ENCODE measurements around the gene GLS. TPM values are rescaled to one million over a fixed set of nuclear protein-coding genes. Genes with fewer than 3 reads are reported as not detected.
"Not testable (repeated sequence)": the region's sequence is repeated elsewhere in the genome, so short reads cannot be mapped to it uniquely, and the experiment has no call there.

Gene GLS
- total RNA-seq, 1 donor from 2014 or later, result 192 TPM

DNA sequence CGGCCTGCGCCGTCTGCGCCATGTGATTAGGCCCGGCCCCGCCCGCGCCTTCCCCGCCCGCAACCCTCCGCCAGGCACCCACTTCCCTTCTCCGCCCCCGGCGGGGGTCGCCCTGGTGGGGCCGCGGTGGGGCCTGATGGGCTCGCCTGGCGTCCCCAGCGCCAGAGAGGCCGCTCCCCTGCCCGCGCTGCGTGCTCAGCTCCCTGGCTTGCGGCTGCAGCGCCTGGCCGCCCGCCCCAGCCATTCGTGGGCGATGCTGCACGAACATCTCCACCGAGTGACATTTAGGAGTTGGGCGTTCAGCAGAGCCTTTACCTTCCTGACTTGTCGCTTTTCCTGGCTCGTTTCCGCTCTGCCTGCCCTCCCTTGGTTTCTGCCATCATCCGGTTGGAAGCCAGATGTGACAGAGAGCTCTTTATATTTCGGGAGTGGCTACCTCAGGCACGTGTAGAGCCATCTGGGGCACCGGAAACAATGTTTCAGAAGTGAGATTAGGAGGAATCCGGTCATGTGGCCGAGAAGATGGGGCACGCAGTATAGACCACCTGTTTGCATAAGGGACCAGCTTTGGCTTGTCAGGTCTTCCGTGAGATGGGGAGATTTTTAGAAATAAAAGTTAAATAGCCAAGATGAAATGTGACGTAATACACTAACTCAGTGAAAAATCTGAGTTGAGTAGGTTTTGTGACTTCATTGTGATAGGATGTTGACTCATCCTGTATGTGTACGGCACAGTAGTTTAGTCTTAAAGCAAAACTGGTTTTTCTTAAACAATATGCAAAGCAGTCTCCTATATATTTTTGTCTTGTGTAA, 1.2 kb downstream of the GLS start:
- no peak for FAIRE-seq
- DNase-seq (ENCODE audit: low spot score in 2 of 2), result peak; percentile 38 to 67

DNA sequence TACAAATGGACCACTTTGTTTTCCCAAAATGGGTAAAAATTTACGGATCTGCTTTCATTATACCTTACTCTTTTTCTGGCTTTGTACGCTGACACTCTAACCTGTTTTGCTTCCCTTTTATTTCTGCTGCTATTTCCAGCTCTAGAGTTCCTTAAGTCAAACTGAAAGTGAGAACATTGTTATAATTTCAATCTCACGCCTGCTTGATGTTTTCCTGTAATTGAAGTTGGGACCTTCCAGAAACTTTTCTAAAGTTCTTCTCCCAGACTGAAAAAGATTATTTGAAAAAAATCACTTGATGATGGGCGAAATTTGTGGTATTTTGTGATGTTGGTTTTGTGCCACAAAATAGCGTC, 1.8 kb downstream of the GLS start:
- FAIRE-seq (no peak), DNase-seq (ENCODE audit: low spot score in 2 of 2) (no peak)

DNA sequence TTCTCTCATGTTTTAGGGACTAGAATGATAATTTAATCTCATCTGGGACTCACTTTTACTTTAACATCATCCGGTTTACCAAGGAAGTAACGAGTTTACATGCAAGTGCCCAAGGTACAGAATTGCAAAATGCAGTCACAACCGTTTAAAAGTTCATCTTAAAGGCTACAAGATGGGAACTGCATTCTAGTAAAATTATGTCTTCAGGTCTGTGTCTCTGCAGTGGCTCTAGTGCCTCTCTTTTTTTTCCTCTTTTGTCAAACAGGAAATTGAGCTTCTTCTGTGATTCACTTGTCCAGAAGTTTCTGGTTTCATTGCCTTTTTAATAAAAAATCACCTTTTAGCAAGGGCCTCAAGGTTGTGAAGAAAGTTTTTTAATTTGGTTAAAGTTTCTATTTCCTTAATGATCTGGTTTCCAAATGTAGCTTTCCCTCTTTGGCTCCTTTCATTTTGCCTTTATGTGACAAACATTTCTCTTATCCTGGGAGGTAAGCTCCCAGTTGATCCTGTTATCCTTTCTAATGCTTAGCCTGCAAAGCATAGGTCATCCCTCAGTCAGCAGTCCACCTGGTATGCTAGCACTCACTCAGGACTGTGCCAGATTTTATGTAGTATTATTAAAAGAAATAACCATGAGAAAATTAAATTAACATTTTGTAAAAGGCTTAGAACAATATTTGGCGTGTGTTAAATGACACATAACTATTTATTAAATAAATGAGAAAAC, 2.4 kb downstream of the GLS start:
- DNase-seq (ENCODE audit: low spot score in 2 of 2), result no peak
- no peak for FAIRE-seq

DNA sequence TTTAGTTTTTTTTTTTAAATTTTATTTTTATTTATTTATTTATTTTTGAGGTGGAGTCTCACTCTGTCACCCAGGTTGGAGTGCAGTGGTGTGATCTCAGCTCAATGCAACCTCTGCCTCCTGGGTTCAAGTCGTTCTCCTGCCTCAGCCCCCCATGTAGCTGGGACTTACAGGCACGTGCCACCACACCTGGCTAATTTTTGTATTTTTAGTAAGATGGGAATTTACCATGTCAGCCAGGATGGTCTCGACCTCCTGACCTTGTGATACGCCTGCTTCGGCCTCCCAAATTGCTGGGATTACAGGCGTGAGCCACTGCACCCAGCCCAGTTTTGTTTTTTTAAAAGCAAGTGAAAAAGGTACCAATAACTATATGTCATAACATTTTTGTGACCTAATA, 5.2 kb downstream of the GLS start:
- not testable (repeated sequence) for DNase-seq (ENCODE audit: low spot score in 2 of 2); FAIRE-seq

DNA sequence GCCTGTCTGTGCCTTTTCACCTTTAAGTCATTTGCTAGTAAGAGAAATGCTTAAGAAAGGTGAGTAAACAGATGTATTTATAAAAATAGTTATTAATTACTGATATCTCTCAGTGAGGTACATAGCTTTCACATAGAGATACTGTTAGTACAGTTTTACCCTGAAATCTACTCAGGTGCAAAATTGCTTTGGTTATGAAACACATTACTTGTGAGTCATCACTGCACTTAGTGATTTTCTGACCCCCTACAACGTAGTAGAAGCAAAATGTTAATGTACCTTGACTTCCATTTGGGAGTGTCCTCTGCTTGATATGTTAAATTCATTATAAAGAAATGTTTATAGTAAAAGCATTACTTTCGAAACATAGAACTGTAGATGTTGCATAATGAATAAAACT, 6.5 kb downstream of the GLS start:
- no peak for FAIRE-seq
- no peak for DNase-seq (ENCODE audit: low spot score in 2 of 2)

DNA sequence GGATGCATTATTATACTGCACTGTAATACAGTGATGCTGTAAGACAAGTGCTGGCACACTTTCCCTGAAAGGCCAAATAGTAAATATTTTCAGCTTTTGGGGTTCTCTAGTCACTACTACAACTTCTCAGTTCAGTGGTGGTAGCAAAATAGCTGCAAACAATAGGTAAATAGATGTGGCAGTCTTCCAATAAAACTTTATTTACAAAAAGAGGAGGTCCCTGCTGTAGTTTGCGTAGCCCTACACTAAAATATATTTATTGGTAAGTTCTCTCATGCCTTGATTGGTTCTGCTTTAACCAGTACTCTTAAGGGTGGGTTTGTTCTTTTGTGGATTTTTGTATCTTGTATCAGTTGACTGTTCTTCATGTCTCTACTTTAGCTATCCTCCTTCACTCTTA, 7.8 kb downstream of the GLS start:
- no peak for FAIRE-seq
- DNase-seq (ENCODE audit: low spot score in 2 of 2), result no peak

DNA sequence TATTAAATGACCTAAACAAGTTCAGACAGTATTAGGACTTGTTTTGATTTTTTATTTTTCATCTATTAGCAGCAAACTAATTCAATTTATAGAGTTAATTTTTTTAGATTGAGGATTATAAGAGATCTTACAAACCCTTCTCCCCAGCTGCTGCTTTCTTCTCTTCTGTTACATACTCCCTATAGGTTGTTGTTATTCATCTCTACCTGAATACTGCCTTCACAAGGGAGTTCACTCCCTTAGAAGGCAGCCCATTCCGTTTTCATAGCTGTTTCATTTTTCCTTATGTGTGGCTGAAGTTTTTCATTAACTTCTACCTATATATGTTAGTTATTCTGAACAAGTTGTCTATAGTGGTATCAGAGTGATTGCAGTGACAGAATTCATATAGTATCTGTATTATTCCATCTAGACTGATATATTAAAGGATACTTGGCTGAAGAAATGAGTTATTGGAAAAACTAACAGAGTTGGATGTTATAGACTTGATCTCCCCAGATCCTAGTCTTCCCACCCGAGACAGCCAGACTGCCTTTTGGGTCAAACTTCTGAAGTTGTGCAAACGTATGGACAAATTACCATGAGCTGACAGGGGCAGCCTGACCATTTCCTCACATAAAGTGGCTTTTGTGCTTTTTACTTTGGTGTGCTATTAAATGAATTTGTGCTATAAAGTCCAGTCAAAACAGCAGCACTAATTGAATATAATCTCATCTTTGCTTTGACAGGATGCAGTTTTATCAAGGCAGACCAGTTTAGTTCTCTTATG, 8.7 kb downstream of the GLS start:
- FAIRE-seq, result no peak
- no peak for DNase-seq (ENCODE audit: low spot score in 2 of 2)

DNA sequence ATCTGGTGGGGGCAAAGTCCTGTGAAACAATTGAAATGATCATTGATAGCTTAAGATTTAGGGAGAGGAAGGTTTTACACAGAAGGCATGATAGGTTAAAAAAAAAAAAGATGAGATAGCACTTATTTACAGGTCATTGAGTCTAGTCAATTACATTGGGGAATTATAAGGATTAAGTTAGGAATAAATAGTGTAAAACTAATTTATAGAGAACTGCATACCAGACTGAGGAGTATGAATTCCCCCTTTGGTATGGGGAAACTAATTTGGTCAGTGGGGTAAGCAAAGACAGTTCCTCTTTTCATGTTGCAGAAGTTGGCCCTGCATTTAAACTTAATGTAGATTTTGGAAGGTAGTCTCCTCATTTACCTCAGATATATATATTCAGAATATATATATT, 10.8 kb downstream of the GLS start:
- DNase-seq (ENCODE audit: low spot score in 2 of 2), result no peak
- no peak for FAIRE-seq

DNA sequence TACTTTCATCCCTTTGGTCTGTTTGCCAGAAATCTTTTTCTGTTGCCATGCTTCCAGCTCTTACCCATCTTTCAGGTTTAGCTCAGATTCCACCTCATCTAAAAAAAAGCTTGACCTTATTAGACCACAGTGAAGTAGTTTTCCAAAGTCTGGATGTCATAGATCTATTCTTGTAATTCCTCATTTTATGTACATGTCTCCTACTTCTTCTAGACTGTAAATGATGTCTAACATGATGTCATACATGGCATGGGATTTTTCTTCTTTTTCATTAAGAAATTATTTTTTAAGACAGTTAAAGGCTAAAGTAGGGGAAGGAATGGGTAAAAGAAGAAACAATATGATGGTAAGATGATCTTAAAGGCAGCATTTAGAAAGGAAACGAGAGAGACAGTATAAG, 11.3 kb downstream of the GLS start:
- FAIRE-seq (no peak), DNase-seq (ENCODE audit: low spot score in 2 of 2) (no peak)

DNA sequence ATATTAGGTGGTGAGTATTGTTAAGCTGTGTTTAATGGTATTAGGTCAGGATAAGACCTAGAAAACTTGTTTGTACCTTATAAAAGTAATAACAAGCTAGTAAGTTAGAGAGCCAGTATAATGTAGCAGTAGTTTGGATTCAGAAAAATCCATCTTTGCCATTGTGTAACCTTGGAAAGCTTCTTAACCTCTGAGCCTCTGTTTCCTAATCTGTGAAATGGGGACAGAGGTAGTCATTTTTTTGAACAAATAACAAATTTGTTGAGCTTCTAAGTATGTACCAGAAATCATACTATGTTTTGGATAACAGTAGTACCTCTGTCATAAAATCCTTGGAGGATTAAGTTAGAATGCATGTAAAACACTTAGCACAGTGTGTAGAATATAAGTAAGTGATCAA, 12.5 kb downstream of the GLS start:
- FAIRE-seq (no peak), DNase-seq (ENCODE audit: low spot score in 2 of 2) (no peak)

DNA sequence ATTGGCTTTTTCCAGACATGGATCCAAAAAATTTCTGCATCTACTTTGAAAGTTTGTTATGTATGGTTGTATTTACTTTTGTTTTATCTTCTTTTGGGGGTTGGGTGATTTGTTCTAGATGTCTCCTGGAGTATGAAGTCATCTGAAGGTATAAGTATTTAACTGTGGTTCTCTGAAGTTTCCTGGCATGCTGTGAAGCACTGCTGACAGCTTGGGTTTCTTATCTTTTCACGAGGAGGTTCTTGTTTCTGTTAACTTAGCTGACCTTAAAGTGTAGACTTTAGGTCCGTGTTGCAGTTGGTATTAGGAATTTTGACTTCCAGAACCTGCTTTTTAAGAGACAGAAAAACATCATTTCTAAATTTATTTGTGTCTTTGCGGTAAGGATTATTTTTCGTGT, 15.9 kb downstream of the GLS start:
- no peak for FAIRE-seq
- DNase-seq (ENCODE audit: low spot score in 2 of 2), result no peak

DNA sequence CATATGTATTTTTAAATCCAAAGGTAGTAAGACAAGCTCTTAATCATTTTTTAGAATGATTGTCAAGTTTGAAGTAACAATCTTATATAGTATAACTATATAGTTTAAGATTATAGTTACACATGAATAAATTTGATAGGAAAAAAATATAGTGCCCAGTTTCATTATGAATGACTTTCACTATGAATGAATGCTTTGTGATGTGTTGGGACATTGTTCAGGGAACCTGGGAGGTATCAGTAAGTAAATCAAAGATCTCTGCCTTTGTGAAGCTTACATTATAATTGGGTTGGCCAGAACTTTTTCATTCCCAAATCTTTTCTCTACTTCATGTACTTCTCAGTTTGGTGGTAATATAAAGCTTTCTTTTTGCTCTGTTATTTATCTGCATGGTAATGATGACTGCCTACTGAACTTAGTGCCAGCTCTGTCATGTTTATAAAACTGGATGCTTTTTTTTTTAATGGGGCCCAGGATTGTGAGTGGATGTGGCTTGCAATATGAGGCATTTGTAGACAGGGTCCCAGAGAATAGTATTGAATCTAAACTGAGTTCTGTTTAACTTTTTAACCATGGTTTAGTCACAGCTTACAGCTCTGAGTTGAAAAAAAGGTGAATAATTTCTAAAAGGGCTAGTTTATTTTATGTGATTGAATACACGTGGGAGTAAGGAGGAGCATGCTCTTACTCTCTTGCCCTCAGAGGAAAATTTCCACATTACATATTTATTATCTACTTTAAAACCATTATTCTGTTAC, 23.3 kb downstream of the GLS start:
- FAIRE-seq (peak; percentile 81), DNase-seq (ENCODE audit: low spot score in 2 of 2) (no peak)

DNA sequence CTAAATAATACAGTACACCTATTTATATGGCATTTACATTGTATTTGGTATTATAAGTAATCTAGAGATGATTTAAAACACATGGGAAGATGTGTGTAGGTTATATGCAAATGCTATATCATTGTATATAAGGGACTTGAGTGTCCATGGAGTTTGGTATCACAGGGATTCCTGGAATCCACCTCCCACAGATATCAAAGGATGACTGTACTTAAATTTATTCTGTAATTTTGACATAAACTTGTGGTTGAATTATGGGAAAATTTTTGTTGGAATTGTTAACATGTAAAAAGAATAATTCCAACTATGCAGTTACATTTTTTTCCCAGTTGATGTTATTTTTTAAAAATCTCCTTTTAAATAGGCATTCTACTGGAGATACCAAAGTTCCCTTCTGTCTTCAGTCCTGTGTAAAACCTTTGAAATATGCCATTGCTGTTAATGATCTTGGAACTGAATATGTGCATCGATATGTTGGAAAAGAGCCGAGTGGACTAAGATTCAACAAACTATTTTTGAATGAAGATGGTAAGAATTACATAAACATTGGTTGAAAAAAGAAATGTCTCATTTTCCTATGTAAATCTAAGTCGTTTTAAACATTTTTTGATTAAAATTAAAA, 24.1 kb downstream of the GLS start:
- no peak for DNase-seq (ENCODE audit: low spot score in 2 of 2)

DNA sequence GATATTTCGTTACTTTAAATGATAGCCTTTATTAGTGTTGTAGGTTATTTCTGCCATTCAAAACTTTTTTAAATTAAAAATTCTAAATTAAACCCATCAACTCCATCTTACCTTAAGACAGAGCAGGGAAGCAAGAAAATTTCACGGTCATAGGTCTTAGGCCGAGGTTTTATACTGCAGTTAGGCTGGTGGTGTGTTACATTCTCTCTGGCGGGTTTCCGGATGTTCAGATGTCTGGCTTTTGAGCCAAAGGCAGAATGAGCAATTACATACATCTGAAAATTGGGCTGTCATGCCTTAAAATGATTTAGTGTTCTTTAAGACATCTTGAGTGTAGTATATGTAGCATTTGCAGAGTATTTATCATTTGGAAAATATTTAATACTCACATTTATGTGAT, 27.9 kb downstream of the GLS start:
- no peak for FAIRE-seq
- DNase-seq (ENCODE audit: low spot score in 2 of 2), result no peak

More for the DNA sequence above, 24.1 kb downstream of the GLS start:
- no peak for FAIRE-seq

DNA sequence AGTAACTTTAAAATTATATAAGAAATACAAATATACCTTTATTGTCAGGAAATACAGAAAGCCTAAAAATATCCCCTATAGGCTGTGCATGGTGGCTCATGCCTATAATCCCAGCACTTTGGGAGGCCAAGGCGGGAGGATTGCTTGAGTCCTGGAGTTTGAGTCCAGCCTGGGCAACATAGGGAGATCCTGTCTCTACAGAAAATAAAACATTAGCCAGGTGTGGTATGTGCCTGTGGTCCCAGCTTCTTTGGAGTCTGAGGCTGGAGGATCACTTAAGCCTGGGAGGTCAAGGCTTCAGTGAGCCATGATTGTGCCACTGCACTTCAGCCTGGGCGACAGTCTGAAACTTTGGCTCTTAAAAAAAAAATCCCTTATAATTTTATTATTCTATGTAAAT, 29.1 kb downstream of the GLS start:
- no peak for FAIRE-seq
- no peak for DNase-seq (ENCODE audit: low spot score in 2 of 2)

DNA sequence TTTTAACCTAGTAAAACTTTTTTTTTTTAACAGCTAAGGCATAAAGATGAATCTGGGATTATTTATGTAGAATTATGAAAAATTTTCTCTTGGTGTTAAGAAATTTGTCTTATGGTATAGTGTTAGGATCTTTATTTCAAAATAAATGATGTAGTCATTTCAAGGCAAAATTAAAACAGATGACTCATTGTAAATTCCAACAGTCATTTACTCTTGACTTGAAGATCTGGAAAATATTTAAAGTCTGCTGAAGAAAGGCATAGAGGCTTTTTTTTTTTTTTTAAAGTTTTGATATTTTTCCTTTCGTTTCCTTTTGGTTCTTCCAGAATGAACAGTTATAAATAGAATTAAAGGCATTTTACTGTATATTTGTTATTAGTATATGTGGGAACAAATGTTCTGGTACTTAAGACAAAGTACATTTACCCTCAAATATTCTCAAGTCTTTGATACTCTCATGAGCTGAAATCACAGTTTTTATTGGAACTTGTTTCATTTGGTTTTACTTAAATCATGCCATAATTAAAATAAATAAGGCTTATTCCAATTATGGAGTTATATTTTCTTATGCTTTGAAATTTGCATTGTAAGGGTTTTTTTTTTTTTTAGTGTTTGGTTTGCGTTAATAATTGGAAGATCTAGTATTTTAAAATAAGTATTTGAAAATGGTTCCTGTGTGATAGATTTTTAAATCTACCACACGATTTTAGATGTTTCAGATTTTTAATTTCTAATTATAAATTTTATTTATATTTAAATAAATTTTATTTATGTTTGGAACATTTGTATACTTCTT, 29.9 kb downstream of the GLS start:
- FAIRE-seq, result peak; percentile 75

DNA sequence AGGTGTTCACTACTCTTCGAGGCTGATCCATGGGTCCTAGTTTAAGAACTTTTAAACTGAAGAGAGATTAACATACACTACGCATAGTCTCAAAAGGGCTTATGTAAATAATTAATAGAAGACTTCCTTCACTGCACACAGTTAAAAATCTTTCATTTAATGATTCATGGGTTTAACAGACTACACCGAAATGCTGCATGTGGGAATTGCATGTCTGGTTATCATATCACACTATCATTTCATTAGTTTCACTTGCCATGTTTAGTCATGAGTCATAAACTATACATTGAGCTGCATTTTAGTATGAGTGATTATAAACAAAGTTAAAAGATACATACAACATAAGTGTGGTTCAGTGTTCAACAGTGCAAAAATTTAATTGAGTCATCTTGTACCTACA, 31.2 kb downstream of the GLS start:
- no peak for DNase-seq (ENCODE audit: low spot score in 2 of 2)
- FAIRE-seq, result no peak

More for the DNA sequence above, 29.9 kb downstream of the GLS start:
- DNase-seq (ENCODE audit: low spot score in 2 of 2), result no peak

DNA sequence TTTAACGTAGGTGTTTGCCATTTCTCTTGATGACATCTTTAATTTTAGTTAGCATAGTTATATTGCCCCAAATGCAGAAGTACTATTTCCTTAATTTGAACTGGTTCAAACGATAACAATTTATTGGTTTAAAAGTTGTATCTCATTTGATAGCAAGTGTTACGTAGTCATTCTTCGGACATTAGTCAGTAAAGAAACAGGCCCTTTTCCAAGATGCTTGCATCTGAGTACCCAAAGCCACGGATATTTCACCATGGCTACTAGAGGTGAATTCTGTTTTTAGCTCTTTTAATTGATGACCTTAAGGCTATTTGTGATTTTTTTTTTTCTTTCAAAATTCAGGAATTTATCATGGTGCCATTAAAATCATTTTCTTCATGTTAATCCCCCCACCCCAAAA, 32.1 kb downstream of the GLS start:
- FAIRE-seq, result no peak
- DNase-seq (ENCODE audit: low spot score in 2 of 2), result no peak

DNA sequence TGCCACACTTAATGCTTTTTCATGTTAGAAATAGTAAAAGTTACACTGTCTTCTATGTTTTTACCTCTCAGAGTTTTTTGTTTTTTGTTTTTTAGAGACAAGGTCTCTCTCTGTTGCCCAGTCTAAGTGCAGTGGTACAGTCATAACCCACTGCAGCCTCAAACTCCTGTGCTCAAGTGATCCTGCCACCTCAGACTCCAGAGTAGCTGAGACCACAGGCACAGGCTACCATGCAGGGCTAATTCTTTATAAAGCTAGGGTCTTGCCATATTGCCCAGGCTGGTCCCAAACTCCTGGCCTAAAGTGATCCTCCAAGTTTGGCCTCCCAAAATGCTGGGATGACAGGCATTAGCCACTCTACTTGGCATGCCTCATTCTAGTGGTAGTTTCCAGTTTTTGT, 33.1 kb downstream of the GLS start:
- FAIRE-seq (no peak), DNase-seq (ENCODE audit: low spot score in 2 of 2) (no peak)
